ENCODE results near the gene SLMAP. TPM values are rescaled to one million over a fixed set of nuclear protein-coding genes. Genes with fewer than 3 reads are reported as not detected.

SLMAP gene
- total RNA-seq, 1 donor from 2014 or later = 71.4 TPM

GRCh38 chr3:57738391-57738790 is 17.7 kb upstream of the SLMAP start:
- H3K4me1 ChIP-seq (ENCODE audit: insufficient read depth, low read length) = no peaks in the 10 kb centered on the region
- no peak overlapping the region for H2AFZ ChIP-seq (ENCODE audit: low read depth, low read length)
- no peak overlapping the region for H3K9ac ChIP-seq (ENCODE audit: low read length)
- no peak overlapping the region for H3K4me3 ChIP-seq (ENCODE audit: insufficient read depth, low read depth, low read length)
- no peaks in the 10 kb centered on the region for H3K9me3 Mint-ChIP-seq (ENCODE audit: unreplicated experiment)
- H3K4me1 Mint-ChIP-seq (ENCODE audit: low read depth, unreplicated experiment) = peaks cover 3% of the 10 kb centered on the region
- no peaks in the 10 kb centered on the region for H3K79me2 ChIP-seq (ENCODE audit: insufficient read depth, low read length)
- TF ChIP-seq CTCF (IDR thresholded peaks at IDR 0.05; ENCODE audit: insufficient read depth, low read depth, low read length) (no peak), EZH2 (IDR thresholded peaks at IDR 0.05; ENCODE audit: insufficient read depth, low read length) (no peak)
- H3K27me3 ChIP-seq (ENCODE audit: insufficient read depth, low read length) = no peaks in the 10 kb centered on the region
- DNase-seq (ENCODE audit: low read depth) = no peak
- H3K9me3 ChIP-seq (ENCODE audit: insufficient read depth, low read depth, low read length) = no peaks in the 10 kb centered on the region
- no peak overlapping the region for H3K27ac Mint-ChIP-seq (ENCODE audit: unreplicated experiment)
- no peaks in the 10 kb centered on the region for H3K27me3 Mint-ChIP-seq (ENCODE audit: low read depth, unreplicated experiment)
- H3K27ac ChIP-seq (ENCODE audit: low read depth, low read length) = no peak overlapping the region
- H3K4me3 Mint-ChIP-seq (ENCODE audit: unreplicated experiment) = no peak overlapping the region
- no peak for FAIRE-seq
- no peak overlapping the region for H3K4me2 ChIP-seq (ENCODE audit: low read length)
- H4K20me1 ChIP-seq (ENCODE audit: insufficient read depth, low read length) = no peaks in the 10 kb centered on the region
- no peaks in the 10 kb centered on the region for H3K36me3 ChIP-seq (ENCODE audit: insufficient read depth, low read length)
- no peaks in the 10 kb centered on the region for H3K36me3 Mint-ChIP-seq (ENCODE audit: low read depth, unreplicated experiment)

- no peaks in the 10 kb centered on the region for H3K4me1 Mint-ChIP-seq (ENCODE audit: low read depth, unreplicated experiment)
- DNase-seq (ENCODE audit: low read depth) (no peak), FAIRE-seq (no peak)
- no peaks in the 10 kb centered on the region for H3K36me3 Mint-ChIP-seq (ENCODE audit: low read depth, unreplicated experiment)
- no peak overlapping the region for H3K27ac Mint-ChIP-seq (ENCODE audit: unreplicated experiment)
- no peak overlapping the region for H3K4me2 ChIP-seq (ENCODE audit: low read length)
- no peaks in the 10 kb centered on the region for H3K36me3 ChIP-seq (ENCODE audit: insufficient read depth, low read length)
- H3K27ac ChIP-seq (ENCODE audit: low read depth, low read length) = no peak overlapping the region
- H3K9me3 ChIP-seq (ENCODE audit: insufficient read depth, low read depth, low read length) = no peaks in the 10 kb centered on the region
- H3K4me3 ChIP-seq (ENCODE audit: insufficient read depth, low read depth, low read length) = no peak overlapping the region
- H3K27me3 ChIP-seq (ENCODE audit: insufficient read depth, low read length) = no peaks in the 10 kb centered on the region
- no peak overlapping the region for H3K9ac ChIP-seq (ENCODE audit: low read length)
- H3K9me3 Mint-ChIP-seq (ENCODE audit: unreplicated experiment) = no peaks in the 10 kb centered on the region
- no peaks in the 10 kb centered on the region for H3K4me1 ChIP-seq (ENCODE audit: insufficient read depth, low read length)
- no peaks in the 10 kb centered on the region for H3K79me2 ChIP-seq (ENCODE audit: insufficient read depth, low read length)
- no peaks in the 10 kb centered on the region for H3K27me3 Mint-ChIP-seq (ENCODE audit: low read depth, unreplicated experiment)
- H4K20me1 ChIP-seq (ENCODE audit: insufficient read depth, low read length) = no peaks in the 10 kb centered on the region
- no peak overlapping the region for H3K4me3 Mint-ChIP-seq (ENCODE audit: unreplicated experiment)
- TF ChIP-seq EZH2 (IDR thresholded peaks at IDR 0.05; ENCODE audit: insufficient read depth, low read length) = no peak
- no peak for TF ChIP-seq CTCF (IDR thresholded peaks at IDR 0.05; ENCODE audit: insufficient read depth, low read depth, low read length)
- no peak overlapping the region for H2AFZ ChIP-seq (ENCODE audit: low read depth, low read length)
Observed at GRCh38 chr3:57740027-57740426, 16.1 kb upstream of the SLMAP start.

- Histone ChIP-seq H3K9me3 (ENCODE audit: insufficient read depth, low read depth, low read length) (no peaks in the 10 kb centered on the region), H3K79me2 (ENCODE audit: insufficient read depth, low read length) (no peaks in the 10 kb centered on the region), H3K4me1 (ENCODE audit: insufficient read depth, low read length) (no peaks in the 10 kb centered on the region), H3K36me3 (ENCODE audit: insufficient read depth, low read length) (no peaks in the 10 kb centered on the region), H3K9ac (ENCODE audit: low read length) (no peak overlapping the region), H3K27me3 (ENCODE audit: insufficient read depth, low read length) (no peaks in the 10 kb centered on the region), H3K27ac (ENCODE audit: low read depth, low read length) (no peak overlapping the region), H4K20me1 (ENCODE audit: insufficient read depth, low read length) (no peaks in the 10 kb centered on the region), H3K4me3 (ENCODE audit: insufficient read depth, low read depth, low read length) (no peak overlapping the region), H2AFZ (ENCODE audit: low read depth, low read length) (no peak overlapping the region), H3K4me2 (ENCODE audit: low read length) (no peak overlapping the region)
- Mint-ChIP-seq H3K36me3 (ENCODE audit: low read depth, unreplicated experiment) (no peaks in the 10 kb centered on the region), H3K9me3 (ENCODE audit: unreplicated experiment) (no peaks in the 10 kb centered on the region), H3K27me3 (ENCODE audit: low read depth, unreplicated experiment) (no peaks in the 10 kb centered on the region), H3K4me3 (ENCODE audit: unreplicated experiment) (no peak overlapping the region), H3K27ac (ENCODE audit: unreplicated experiment) (no peak overlapping the region), H3K4me1 (ENCODE audit: low read depth, unreplicated experiment) (no peaks in the 10 kb centered on the region)
- FAIRE-seq = no peak
- no peak for DNase-seq (ENCODE audit: low read depth)
- no peak for TF ChIP-seq EZH2 (IDR thresholded peaks at IDR 0.05; ENCODE audit: insufficient read depth, low read length)
- TF ChIP-seq CTCF (IDR thresholded peaks at IDR 0.05; ENCODE audit: insufficient read depth, low read depth, low read length) = no peak
Observed at GRCh38 chr3:57743496-57743895, 12.6 kb upstream of the SLMAP start.
